HepG2 (cell line): Measurements from ENCODE around the gene PRDX2. TPM values are rescaled to one million over a fixed set of nuclear protein-coding genes. Genes with fewer than 3 reads are reported as not detected.

Experiments
- ATF2 ChIP-seq: sonication (generic); formaldehyde crosslinking; IDR thresholded peaks from 2 replicates; pipeline ENCODE4 v1.4.0; 2020; ENCODE audit warnings: missing genetic modification reagents
- CAMTA2 ChIP-seq: sonication (generic); formaldehyde crosslinking; IDR thresholded peaks from 2 replicates; pipeline ENCODE4 v1.4.0; 2020; ENCODE audit warnings: mild to moderate bottlenecking, missing genetic modification reagents, borderline replicate concordance
- EP300 ChIP-seq, 3 experiments: sonication (generic) in 1 of 3; formaldehyde crosslinking in 1 of 3; IDR thresholded peaks; 2 replicates each; pipeline versions ENCODE4 v1.5.1 to v1.6.1; 2011 to 2020; ENCODE audit warnings: low read depth in 2 of 3, low read length in 2 of 3, borderline replicate concordance in 1 of 3, improper control_type of control experiment in 1 of 3, mild to moderate bottlenecking in 1 of 3, missing genetic modification reagents in 1 of 3, moderate library complexity in 1 of 3
- ETV5 ChIP-seq: IDR thresholded peaks from 2 replicates; pipeline ENCODE4 v1.6.1; 2018; ENCODE audit warnings: missing biosample characterization, missing genetic modification reagents, inconsistent platforms, borderline replicate concordance
- PPARG ChIP-seq: conservative IDR thresholded peaks from 2 replicates; pipeline ENCODE4 v1.6.1; 2016; ENCODE audit warnings: missing biosample characterization, missing genetic modification reagents
- PRPF4 ChIP-seq: fragments of 200-400 bp; formaldehyde crosslinking; IDR thresholded peaks from 2 replicates; pipeline ENCODE4 v1.6.1; 2016; ENCODE audit warnings: low read length, low read depth; ENCODE audit not compliant: poor library complexity, severe bottlenecking
- RFX3 ChIP-seq: IDR thresholded peaks from 2 replicates; pipeline ENCODE4 v1.6.1; 2016; ENCODE audit warnings: missing biosample characterization, missing genetic modification reagents
- RXRA ChIP-seq: sonication (generic); formaldehyde crosslinking; IDR thresholded peaks from 2 replicates; pipeline ENCODE4 v1.5.1; 2020; ENCODE audit warnings: missing genetic modification reagents
- SRSF9 ChIP-seq: fragments of 200-400 bp; formaldehyde crosslinking; IDR thresholded peaks from 2 replicates; pipeline ENCODE4 v1.6.1; 2018; ENCODE audit warnings: borderline replicate concordance, mild to moderate bottlenecking, low read depth, low read length; ENCODE audit not compliant: insufficient read depth, poor library complexity, severe bottlenecking
- ZGPAT ChIP-seq: IDR thresholded peaks from 2 replicates; pipeline ENCODE4 v1.6.1; 2016; ENCODE audit warnings: mild to moderate bottlenecking
- ZNF556 ChIP-seq: sonication (generic); formaldehyde crosslinking; IDR thresholded peaks from 2 replicates; pipeline ENCODE4 v1.4.0; 2020; ENCODE audit warnings: mild to moderate bottlenecking, missing genetic modification reagents, borderline replicate concordance
- ZNF615 ChIP-seq: sonication (generic); formaldehyde crosslinking; IDR thresholded peaks from 2 replicates; pipeline ENCODE4 v1.5.0; 2020; ENCODE audit warnings: mild to moderate bottlenecking, missing genetic modification reagents, borderline replicate concordance
- ZNF644 ChIP-seq: IDR thresholded peaks from 2 replicates; pipeline ENCODE4 v1.6.1; 2016; ENCODE audit warnings: low read depth
- ZNF709 ChIP-seq: sonication (generic); formaldehyde crosslinking; IDR thresholded peaks from 2 replicates; pipeline ENCODE4 v1.5.0; 2020; ENCODE audit warnings: mild to moderate bottlenecking, missing genetic modification reagents
- ZNF773 ChIP-seq: sonication (generic); formaldehyde crosslinking; IDR thresholded peaks from 2 replicates; pipeline ENCODE4 v1.4.0; 2020; ENCODE audit warnings: missing genetic modification reagents, borderline replicate concordance
- polyA plus RNA-seq, 8 experiments: library from polyadenylated mRNA; depleted of rRNA in 3 of 8; stranded (reverse) in 7 of 8; unstranded in 1 of 8; fragments of >200 nt; fragmentation: Illumina TruSeq in 4 of 8; extraction: Trizol in 4 of 8; gene quantifications; 2 replicates each; pipeline versions ENCODE4 v1.2.1 to v1.2.3, GENCODE V29; 2011 to 2016; ENCODE audit warnings: low read depth in 4 of 8, missing spikeins in 1 of 8, mixed read lengths in 1 of 8; ENCODE audit not compliant: insufficient read depth in 1 of 8
- total RNA-seq, 5 experiments: library from RNA; depleted of rRNA; stranded (reverse); fragments of >200 nt; fragmentation: Illumina TruSeq; extraction: Trizol; gene quantifications; 2 replicates each; pipeline ENCODE4 v1.2.3, GENCODE V29; 2016; ENCODE audit warnings: low read depth in 1 of 5
- TF ChIP-seq, protein P1 (sequence below): sonication (generic); formaldehyde crosslinking; conservative IDR thresholded peaks from 2 replicates; pipeline ENCODE4 v1.8.0; 2022; ENCODE audit warnings: mild to moderate bottlenecking, moderate library complexity, missing genetic modification reagents
- TF ChIP-seq, protein P2 (sequence below): IDR thresholded peaks from 2 replicates; pipeline ENCODE4 v1.6.1; 2016; ENCODE audit warnings: missing biosample characterization, missing genetic modification reagents, low read depth

PRDX2 gene
- total and polyA plus RNA-seq, 2 of the 13 experiments (the other 11 are each of a cell fraction or from before 2014, with no cell fraction given): 218 to 381 TPM

DNA sequence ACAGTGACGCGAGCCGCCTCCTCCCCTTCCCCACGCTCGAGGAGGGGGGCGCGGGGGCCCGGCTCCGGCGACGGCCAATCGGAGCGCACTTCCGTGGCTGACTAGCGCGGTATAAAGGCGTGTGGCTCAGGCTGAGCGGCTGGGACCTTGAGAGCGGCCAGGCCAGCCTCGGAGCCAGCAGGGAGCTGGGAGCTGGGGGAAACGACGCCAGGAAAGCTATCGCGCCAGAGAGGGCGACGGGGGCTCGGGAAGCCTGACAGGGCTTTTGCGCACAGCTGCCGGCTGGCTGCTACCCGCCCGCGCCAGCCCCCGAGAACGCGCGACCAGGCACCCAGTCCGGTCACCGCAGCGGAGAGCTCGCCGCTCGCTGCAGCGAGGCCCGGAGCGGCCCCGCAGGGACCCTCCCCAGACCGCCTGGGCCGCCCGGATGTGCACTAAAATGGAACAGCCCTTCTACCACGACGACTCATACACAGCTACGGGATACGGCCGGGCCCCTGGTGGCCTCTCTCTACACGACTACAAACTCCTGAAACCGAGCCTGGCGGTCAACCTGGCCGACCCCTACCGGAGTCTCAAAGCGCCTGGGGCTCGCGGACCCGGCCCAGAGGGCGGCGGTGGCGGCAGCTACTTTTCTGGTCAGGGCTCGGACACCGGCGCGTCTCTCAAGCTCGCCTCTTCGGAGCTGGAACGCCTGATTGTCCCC lies 10.1 kb downstream of the PRDX2 start, which contains the start of gene JUNB (continued):
- TF ChIP-seq ZNF556 (CRISPR knock-in tag) (peak; percentile 10; the same call in 1 of the 2 replicates), ZNF615 (no peak), EP300 (IDR thresholded peaks at IDR 0.05; ENCODE audit: low read depth in 2 of 2, low read length in 2 of 2) (peak; percentile 31 to 54; a peak in 1 of 4 replicates), EP300 (CRISPR knock-in tag; IDR thresholded peaks at IDR 0.05; ENCODE audit: borderline replicate concordance) (peak; percentile 74; the same call in 1 of the 2 replicates), ATF2 (CRISPR knock-in tag) (peak; percentile 73; the same call in 1 of the 2 replicates), ZNF709 (peak; percentile 40; the same call in 1 of the 2 replicates), SRSF9 (no peak), CAMTA2 (CRISPR knock-in tag) (no peak; the same call in 1 of the 2 replicates), PRPF4 (no peak), ZGPAT (CRISPR knock-in tag) (peak; percentile 96), PPARG (CRISPR knock-in tag) (peak; percentile 72), RXRA (CRISPR knock-in tag) (peak; percentile 76), ETV5 (CRISPR knock-in tag) (peak; percentile 91), ZNF644 (CRISPR knock-in tag) (no peak), RFX3 (CRISPR knock-in tag) (no peak; the same call in 1 of the 2 replicates), ZNF773 (no peak)
- TF ChIP-seq, protein P1, sequence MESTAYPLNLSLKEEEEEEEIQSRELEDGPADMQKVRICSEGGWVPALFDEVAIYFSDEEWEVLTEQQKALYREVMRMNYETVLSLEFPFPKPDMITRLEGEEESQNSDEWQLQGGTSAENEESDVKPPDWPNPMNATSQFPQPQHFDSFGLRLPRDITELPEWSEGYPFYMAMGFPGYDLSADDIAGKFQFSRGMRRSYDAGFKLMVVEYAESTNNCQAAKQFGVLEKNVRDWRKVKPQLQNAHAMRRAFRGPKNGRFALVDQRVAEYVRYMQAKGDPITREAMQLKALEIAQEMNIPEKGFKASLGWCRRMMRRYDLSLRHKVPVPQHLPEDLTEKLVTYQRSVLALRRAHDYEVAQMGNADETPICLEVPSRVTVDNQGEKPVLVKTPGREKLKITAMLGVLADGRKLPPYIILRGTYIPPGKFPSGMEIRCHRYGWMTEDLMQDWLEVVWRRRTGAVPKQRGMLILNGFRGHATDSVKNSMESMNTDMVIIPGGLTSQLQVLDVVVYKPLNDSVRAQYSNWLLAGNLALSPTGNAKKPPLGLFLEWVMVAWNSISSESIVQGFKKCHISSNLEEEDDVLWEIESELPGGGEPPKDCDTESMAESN (CRISPR knock-in tag): peak; percentile 86
- TF ChIP-seq, protein P2, sequence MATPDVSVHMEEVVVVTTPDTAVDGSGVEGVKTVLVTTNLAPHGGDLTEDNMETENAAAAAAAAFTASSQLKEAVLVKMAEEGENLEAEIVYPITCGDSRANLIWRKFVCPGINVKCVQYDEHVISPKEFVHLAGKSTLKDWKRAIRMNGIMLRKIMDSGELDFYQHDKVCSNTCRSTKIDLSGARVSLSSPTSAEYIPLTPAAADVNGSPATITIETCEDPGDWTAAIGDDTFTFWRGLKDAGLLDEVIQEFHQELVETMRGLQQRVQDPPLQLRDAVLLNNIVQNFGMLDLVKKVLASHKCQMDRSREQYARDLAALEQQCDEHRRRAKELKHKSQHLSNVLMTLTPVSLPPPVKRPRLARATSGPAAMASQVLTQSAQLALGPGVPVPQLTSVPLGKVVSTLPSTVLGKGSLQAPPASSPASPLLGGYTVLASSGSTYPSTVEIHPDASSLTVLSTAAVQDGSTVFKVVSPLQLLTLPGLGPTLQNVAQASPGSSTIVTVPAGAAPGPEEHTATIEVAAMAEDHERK: peak; percentile 65
